Measurements from ENCODE around the gene ASTN2. TPM values are rescaled to one million over a fixed set of nuclear protein-coding genes. Genes with fewer than 3 reads are reported as not detected.

ASTN2 gene
- total and polyA plus RNA-seq, 4 donors: 0.57 to 2.9 (median 1.4) TPM

DNA sequence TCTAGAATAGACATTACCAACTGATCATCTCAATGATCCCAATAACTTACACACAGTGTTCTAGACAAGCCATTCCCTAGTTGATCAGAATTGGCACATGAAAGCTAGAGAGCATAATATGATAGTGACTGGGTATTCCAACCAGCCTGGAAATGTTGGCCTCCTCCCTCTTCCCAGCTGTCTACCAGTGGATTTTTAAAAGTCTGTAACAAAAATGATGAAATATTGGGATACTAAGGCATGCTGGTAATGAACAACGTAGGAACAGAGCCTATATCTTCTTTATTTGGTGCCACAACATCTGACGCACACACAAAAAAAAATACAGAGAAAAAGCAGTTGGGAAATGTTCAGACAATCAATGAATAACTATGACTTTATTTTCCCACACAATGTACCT is 692.9 kb downstream of the ASTN2 start:
- Histone ChIP-seq H3K4me3 (ENCODE audit: low read depth in 1 of 3, low read length in 3 of 3) (no peak overlapping the region), H3K9me3 (ENCODE audit: control insufficient read depth in 4 of 4, low read length in 3 of 4) (no peaks in the 10 kb centered on the region), H3K9ac (ENCODE audit: low read depth in 1 of 2, low read length in 2 of 2) (no peak overlapping the region), H3K27ac (ENCODE audit: low read depth in 1 of 2, low read length in 2 of 2) (no peak overlapping the region), H3K27me3 (ENCODE audit: control insufficient read depth in 4 of 4, insufficient read depth in 4 of 4, low read length in 3 of 4) (no peaks in the 10 kb centered on the region), H3K36me3 (ENCODE audit: control insufficient read depth in 4 of 4, insufficient read depth in 3 of 4, low read depth in 1 of 4, low read length in 3 of 4) (no peaks in the 10 kb centered on the region), H3K4me1 (ENCODE audit: control insufficient read depth in 4 of 4, insufficient read depth in 4 of 4, low read length in 3 of 4) (no peaks in the 10 kb centered on the region)
- TF ChIP-seq, protein P1, sequence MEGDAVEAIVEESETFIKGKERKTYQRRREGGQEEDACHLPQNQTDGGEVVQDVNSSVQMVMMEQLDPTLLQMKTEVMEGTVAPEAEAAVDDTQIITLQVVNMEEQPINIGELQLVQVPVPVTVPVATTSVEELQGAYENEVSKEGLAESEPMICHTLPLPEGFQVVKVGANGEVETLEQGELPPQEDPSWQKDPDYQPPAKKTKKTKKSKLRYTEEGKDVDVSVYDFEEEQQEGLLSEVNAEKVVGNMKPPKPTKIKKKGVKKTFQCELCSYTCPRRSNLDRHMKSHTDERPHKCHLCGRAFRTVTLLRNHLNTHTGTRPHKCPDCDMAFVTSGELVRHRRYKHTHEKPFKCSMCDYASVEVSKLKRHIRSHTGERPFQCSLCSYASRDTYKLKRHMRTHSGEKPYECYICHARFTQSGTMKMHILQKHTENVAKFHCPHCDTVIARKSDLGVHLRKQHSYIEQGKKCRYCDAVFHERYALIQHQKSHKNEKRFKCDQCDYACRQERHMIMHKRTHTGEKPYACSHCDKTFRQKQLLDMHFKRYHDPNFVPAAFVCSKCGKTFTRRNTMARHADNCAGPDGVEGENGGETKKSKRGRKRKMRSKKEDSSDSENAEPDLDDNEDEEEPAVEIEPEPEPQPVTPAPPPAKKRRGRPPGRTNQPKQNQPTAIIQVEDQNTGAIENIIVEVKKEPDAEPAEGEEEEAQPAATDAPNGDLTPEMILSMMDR (IDR thresholded peaks at IDR 0.05; ENCODE audit: low read depth, low read length, missing input control): no peak
- TF ChIP-seq EGR1 (IDR thresholded peaks at IDR 0.05; ENCODE audit: low read depth in 2 of 2) (no peak), HNF4G (IDR thresholded peaks at IDR 0.05) (no peak), RAD21 (IDR thresholded peaks at IDR 0.05) (no peak), FOXA2 (IDR thresholded peaks at IDR 0.05) (no peak), TAF1 (conservative IDR thresholded peaks at IDR 0.05) (no peak), YY1 (IDR thresholded peaks at IDR 0.05) (no peak), FOXA1 (IDR thresholded peaks at IDR 0.05) (no peak), GABPA (IDR thresholded peaks at IDR 0.05 in 1 of 2, conservative IDR thresholded peaks at IDR 0.05 in 1 of 2) (no peak), NR2F2 (IDR thresholded peaks at IDR 0.05) (no peak), HNF4A (conservative IDR thresholded peaks at IDR 0.05) (no peak)
- TF ChIP-seq, protein P2, sequence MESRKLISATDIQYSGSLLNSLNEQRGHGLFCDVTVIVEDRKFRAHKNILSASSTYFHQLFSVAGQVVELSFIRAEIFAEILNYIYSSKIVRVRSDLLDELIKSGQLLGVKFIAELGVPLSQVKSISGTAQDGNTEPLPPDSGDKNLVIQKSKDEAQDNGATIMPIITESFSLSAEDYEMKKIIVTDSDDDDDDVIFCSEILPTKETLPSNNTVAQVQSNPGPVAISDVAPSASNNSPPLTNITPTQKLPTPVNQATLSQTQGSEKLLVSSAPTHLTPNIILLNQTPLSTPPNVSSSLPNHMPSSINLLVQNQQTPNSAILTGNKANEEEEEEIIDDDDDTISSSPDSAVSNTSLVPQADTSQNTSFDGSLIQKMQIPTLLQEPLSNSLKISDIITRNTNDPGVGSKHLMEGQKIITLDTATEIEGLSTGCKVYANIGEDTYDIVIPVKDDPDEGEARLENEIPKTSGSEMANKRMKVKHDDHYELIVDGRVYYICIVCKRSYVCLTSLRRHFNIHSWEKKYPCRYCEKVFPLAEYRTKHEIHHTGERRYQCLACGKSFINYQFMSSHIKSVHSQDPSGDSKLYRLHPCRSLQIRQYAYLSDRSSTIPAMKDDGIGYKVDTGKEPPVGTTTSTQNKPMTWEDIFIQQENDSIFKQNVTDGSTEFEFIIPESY (IDR thresholded peaks at IDR 0.05): no peak
- TF ChIP-seq, protein P3, sequence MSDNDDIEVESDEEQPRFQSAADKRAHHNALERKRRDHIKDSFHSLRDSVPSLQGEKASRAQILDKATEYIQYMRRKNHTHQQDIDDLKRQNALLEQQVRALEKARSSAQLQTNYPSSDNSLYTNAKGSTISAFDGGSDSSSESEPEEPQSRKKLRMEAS (IDR thresholded peaks at IDR 0.05): no peak
- TF ChIP-seq, protein P4, sequence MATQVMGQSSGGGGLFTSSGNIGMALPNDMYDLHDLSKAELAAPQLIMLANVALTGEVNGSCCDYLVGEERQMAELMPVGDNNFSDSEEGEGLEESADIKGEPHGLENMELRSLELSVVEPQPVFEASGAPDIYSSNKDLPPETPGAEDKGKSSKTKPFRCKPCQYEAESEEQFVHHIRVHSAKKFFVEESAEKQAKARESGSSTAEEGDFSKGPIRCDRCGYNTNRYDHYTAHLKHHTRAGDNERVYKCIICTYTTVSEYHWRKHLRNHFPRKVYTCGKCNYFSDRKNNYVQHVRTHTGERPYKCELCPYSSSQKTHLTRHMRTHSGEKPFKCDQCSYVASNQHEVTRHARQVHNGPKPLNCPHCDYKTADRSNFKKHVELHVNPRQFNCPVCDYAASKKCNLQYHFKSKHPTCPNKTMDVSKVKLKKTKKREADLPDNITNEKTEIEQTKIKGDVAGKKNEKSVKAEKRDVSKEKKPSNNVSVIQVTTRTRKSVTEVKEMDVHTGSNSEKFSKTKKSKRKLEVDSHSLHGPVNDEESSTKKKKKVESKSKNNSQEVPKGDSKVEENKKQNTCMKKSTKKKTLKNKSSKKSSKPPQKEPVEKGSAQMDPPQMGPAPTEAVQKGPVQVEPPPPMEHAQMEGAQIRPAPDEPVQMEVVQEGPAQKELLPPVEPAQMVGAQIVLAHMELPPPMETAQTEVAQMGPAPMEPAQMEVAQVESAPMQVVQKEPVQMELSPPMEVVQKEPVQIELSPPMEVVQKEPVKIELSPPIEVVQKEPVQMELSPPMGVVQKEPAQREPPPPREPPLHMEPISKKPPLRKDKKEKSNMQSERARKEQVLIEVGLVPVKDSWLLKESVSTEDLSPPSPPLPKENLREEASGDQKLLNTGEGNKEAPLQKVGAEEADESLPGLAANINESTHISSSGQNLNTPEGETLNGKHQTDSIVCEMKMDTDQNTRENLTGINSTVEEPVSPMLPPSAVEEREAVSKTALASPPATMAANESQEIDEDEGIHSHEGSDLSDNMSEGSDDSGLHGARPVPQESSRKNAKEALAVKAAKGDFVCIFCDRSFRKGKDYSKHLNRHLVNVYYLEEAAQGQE (IDR thresholded peaks at IDR 0.05): no peak
- 67% methylated on average over 2 of the region's 2 CpGs for WGBS
- no peak for DNase-seq (ENCODE audit: low spot score)

DNA sequence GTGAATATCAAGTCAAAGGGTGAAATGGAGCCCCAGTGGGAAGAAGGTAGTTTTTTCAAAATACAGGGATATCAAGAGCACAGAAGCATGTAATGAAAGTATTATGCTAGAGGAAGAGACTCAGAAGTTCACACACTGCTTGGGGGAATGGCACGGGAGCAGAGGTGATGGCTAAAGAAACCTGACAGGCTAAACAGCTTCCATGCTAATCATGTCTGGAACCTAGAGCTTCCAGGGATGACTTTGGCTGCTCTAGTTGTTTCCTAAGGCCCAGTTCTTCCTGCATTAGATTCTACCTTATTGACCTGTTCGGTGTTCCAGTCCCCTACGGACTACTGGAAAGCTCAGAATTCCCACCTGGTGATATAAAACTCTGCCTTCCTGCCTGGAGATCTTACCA is 693.4 kb downstream of the ASTN2 start:
- WGBS: 97% methylated on average over 3 of the region's 3 CpGs
- no peak overlapping the region for H3K4me3 ChIP-seq (ENCODE audit: low read depth in 1 of 3, low read length in 3 of 3)
- H3K36me3 ChIP-seq (ENCODE audit: control insufficient read depth in 4 of 4, insufficient read depth in 3 of 4, low read depth in 1 of 4, low read length in 3 of 4): no peaks in the 10 kb centered on the region
- H3K27ac ChIP-seq (ENCODE audit: low read depth in 1 of 2, low read length in 2 of 2): no peak overlapping the region
- no peaks in the 10 kb centered on the region for H3K27me3 ChIP-seq (ENCODE audit: control insufficient read depth in 4 of 4, insufficient read depth in 4 of 4, low read length in 3 of 4)
- no peaks in the 10 kb centered on the region for H3K4me1 ChIP-seq (ENCODE audit: control insufficient read depth in 4 of 4, insufficient read depth in 4 of 4, low read length in 3 of 4)
- no peak overlapping the region for H3K9ac ChIP-seq (ENCODE audit: low read depth in 1 of 2, low read length in 2 of 2)
- no peaks in the 10 kb centered on the region for H3K9me3 ChIP-seq (ENCODE audit: control insufficient read depth in 4 of 4, low read length in 3 of 4)
- no peak for DNase-seq (ENCODE audit: low spot score)
- TF ChIP-seq HNF4A (conservative IDR thresholded peaks at IDR 0.05) (no peak), NR2F2 (IDR thresholded peaks at IDR 0.05) (no peak), GABPA (IDR thresholded peaks at IDR 0.05 in 1 of 2, conservative IDR thresholded peaks at IDR 0.05 in 1 of 2) (no peak), FOXA1 (IDR thresholded peaks at IDR 0.05) (no peak), FOXA2 (IDR thresholded peaks at IDR 0.05) (no peak), EGR1 (IDR thresholded peaks at IDR 0.05; ENCODE audit: low read depth in 2 of 2) (no peak), HNF4G (IDR thresholded peaks at IDR 0.05) (no peak), SP1 (IDR thresholded peaks at IDR 0.05) (no peak), YY1 (IDR thresholded peaks at IDR 0.05) (no peak)
- TF ChIP-seq, protein P4 (IDR thresholded peaks at IDR 0.05): no peak
- TF ChIP-seq, protein P3 (IDR thresholded peaks at IDR 0.05): no peak
- TF ChIP-seq, protein P2 (IDR thresholded peaks at IDR 0.05): no peak

Data from liver (tissue), 9 donors.